H1 (cell line): ENCODE measurements around the gene ATE1. TPM values are rescaled to one million over a fixed set of nuclear protein-coding genes. Genes with fewer than 3 reads are reported as not detected.
"Not testable (repeated sequence)": the region's sequence is repeated elsewhere in the genome, so short reads cannot be mapped to it uniquely, and the experiment has no call there.

Source experiments
- CTCF ChIA-PET: fragments of 300-600 bp; sonication (Branson Sonifier 250); formaldehyde crosslinking; loops from one replicate; lab custom pipeline; 2021; ENCODE audit not compliant: partially characterized antibody; lab: Charles Lee
- POLR2A ChIA-PET: fragments of 300-600 bp; sonication (Branson Sonifier 250); formaldehyde crosslinking; loops from one replicate; lab custom pipeline; 2021; ENCODE audit warnings: inconsistent platforms; ENCODE audit not compliant: partially characterized antibody; lab: Charles Lee
- DNase-seq, 2 experiments: peaks; one replicate each; pipeline versions ENCODE4 v3.0.0 to v3.0.0-alpha.2; 2010 to 2022; ENCODE audit warnings: low spot score in 2 of 2, low read depth in 1 of 2, mixed read lengths in 1 of 2
- FAIRE-seq: peaks from 2 replicates; lab custom pipeline; 2011; peaks lifted over from hg19 to GRCh38; lab: Jason Lieb, UNC
- H2AFZ ChIP-seq: 2 replicates; pipeline ENCODE4 v1.8.1; 2012; ENCODE audit warnings: low read length, inconsistent platforms
- H2AK5ac ChIP-seq: 2 replicates; pipeline ENCODE4 v1.6.1; 2013; ENCODE audit warnings: low read depth, low read length
- H2BK120ac ChIP-seq: replicated peaks from 2 replicates; pipeline ENCODE3; 2013; ENCODE audit warnings: low read depth, low read length, inconsistent platforms
- H2BK12ac ChIP-seq: 2 replicates; pipeline ENCODE4 v1.6.1; 2013; ENCODE audit warnings: low read depth, low read length
- H2BK15ac ChIP-seq: 2 replicates; pipeline ENCODE4 v1.6.1; 2013; ENCODE audit warnings: low read length
- H2BK20ac ChIP-seq: 2 replicates; pipeline ENCODE4 v1.6.1; 2013; ENCODE audit warnings: low read length
- H2BK5ac ChIP-seq: 2 replicates; pipeline ENCODE4 v1.6.1; 2013; ENCODE audit warnings: low read depth, low read length
- H3K14ac ChIP-seq: 2 replicates; pipeline ENCODE4 v1.6.1; 2013; ENCODE audit warnings: inconsistent platforms; ENCODE audit not compliant: insufficient read length
- H3K18ac ChIP-seq: 2 replicates; pipeline ENCODE4 v1.6.1; 2013; ENCODE audit warnings: low read length; ENCODE audit errors: extremely low read depth
- H3K23ac ChIP-seq: 2 replicates; pipeline ENCODE4 v1.6.1; 2013; ENCODE audit warnings: inconsistent platforms; ENCODE audit not compliant: insufficient read length
- H3K23me2 ChIP-seq: 2 replicates; pipeline ENCODE4 v1.6.1; 2013; ENCODE audit warnings: low read depth, low read length
- H3K27ac ChIP-seq: 2 replicates; pipeline ENCODE4 v1.6.1; 2011; ENCODE audit warnings: low read depth, low read length, inconsistent platforms
- H3K27me3 ChIP-seq, 4 experiments: replicated peaks in 1 of 4; 1 replicate in 1 of 4; 2 replicates in 3 of 4; pipeline versions ENCODE4 v1.6.1 to v1.8.1; 2011 to 2013; ENCODE audit warnings: low read length in 3 of 4, mild to moderate bottlenecking in 3 of 4, inconsistent platforms in 2 of 4, mixed read lengths in 2 of 4, moderate library complexity in 1 of 4; ENCODE audit not compliant: control insufficient read depth in 3 of 4, insufficient read depth in 3 of 4; ENCODE audit errors: extremely low read depth in 1 of 4
- H3K36me3 ChIP-seq, 4 experiments: 2 replicates each; pipeline versions ENCODE4 v1.6.1 to v1.8.1; 2011 to 2013; ENCODE audit warnings: mild to moderate bottlenecking in 4 of 4, low read length in 3 of 4, moderate library complexity in 2 of 4, control low read depth in 1 of 4, inconsistent platforms in 1 of 4; ENCODE audit not compliant: insufficient read depth in 4 of 4, control insufficient read depth in 2 of 4
- H3K4ac ChIP-seq: replicated peaks from 2 replicates; pipeline ENCODE3; 2013; ENCODE audit warnings: low read length, low read depth, mixed read lengths, inconsistent platforms; ENCODE audit not compliant: insufficient read length
- H3K4me1 ChIP-seq, 4 experiments: replicated peaks in 1 of 4; 1 replicate in 1 of 4; 2 replicates in 3 of 4; pipeline versions ENCODE4 v1.6.1 to v1.8.1; 2011 to 2013; ENCODE audit warnings: low read length in 3 of 4, inconsistent platforms in 2 of 4, mixed read lengths in 1 of 4; ENCODE audit not compliant: insufficient read depth in 4 of 4, control insufficient read depth in 3 of 4
- H3K4me2 ChIP-seq, 2 experiments: 2 replicates each; pipeline versions ENCODE4 v1.6.1 to v1.8.1; 2011 to 2013; ENCODE audit warnings: low read depth in 2 of 2, low read length in 2 of 2, control low read depth in 1 of 2, inconsistent platforms in 1 of 2, mild to moderate bottlenecking in 1 of 2; ENCODE audit not compliant: insufficient read depth in 1 of 2
- H3K4me3 ChIP-seq, 4 experiments: fragments of 200-600, 300-600 bp in 1 of 4; sonication (generic), shearing (Covaris generic), sonication (Bioruptor Twin) in 1 of 4; 2 replicates each; pipeline versions ENCODE4 v1.5.1 to v1.8.1; 2011 to 2016; ENCODE audit warnings: low read length in 4 of 4, low read depth in 3 of 4, control low read depth in 2 of 4, inconsistent platforms in 2 of 4, mild to moderate bottlenecking in 2 of 4, mixed read lengths in 1 of 4, moderate library complexity in 1 of 4; ENCODE audit not compliant: insufficient read depth in 2 of 4; ENCODE audit errors: extremely low read depth in 1 of 4
- H3K56ac ChIP-seq: replicated peaks from 2 replicates; pipeline ENCODE3; 2013; ENCODE audit warnings: low read depth, mild to moderate bottlenecking, mixed read lengths, low read length, inconsistent platforms; ENCODE audit not compliant: insufficient read length
- H3K79me1 ChIP-seq: 2 replicates; pipeline ENCODE4 v1.6.1; 2013; ENCODE audit warnings: low read depth, low read length, control low read depth
- H3K79me2 ChIP-seq, 2 experiments: 2 replicates each; pipeline versions ENCODE4 v1.6.1 to v1.8.1; 2012 to 2013; ENCODE audit warnings: low read length in 2 of 2, mild to moderate bottlenecking in 2 of 2, inconsistent platforms in 1 of 2; ENCODE audit not compliant: insufficient read depth in 2 of 2, control insufficient read depth in 1 of 2
- H3K9ac ChIP-seq, 4 experiments: replicated peaks in 1 of 4; 1 replicate in 1 of 4; 2 replicates in 3 of 4; pipeline versions ENCODE4 v1.6.1 to v1.8.1; 2011 to 2013; ENCODE audit warnings: low read depth in 3 of 4, low read length in 3 of 4, control low read depth in 2 of 4, mild to moderate bottlenecking in 2 of 4, moderate library complexity in 2 of 4, inconsistent platforms in 1 of 4; ENCODE audit errors: extremely low read depth in 1 of 4
- H3K9me3 ChIP-seq, 2 experiments: 2 replicates each; pipeline versions ENCODE4 v1.6.1 to v1.8.1; 2012 to 2013; ENCODE audit warnings: mild to moderate bottlenecking in 2 of 2, moderate library complexity in 2 of 2, control low read depth in 1 of 2, inconsistent platforms in 1 of 2, low read depth in 1 of 2, low read length in 1 of 2, mixed read lengths in 1 of 2; ENCODE audit not compliant: insufficient read depth in 2 of 2
- H4K20me1 ChIP-seq, 2 experiments: replicated peaks in 1 of 2; 2 replicates each; pipeline versions ENCODE3 to v1.8.1; 2011 to 2013; ENCODE audit warnings: inconsistent platforms in 2 of 2, low read length in 2 of 2, mild to moderate bottlenecking in 1 of 2; ENCODE audit not compliant: insufficient read depth in 2 of 2, control insufficient read depth in 1 of 2
- H4K5ac ChIP-seq: 2 replicates; pipeline ENCODE4 v1.6.1; 2013; ENCODE audit warnings: low read length, low read depth, mixed read lengths, inconsistent platforms; ENCODE audit not compliant: insufficient read length
- H4K8ac ChIP-seq: 2 replicates; pipeline ENCODE4 v1.8.0; 2013; ENCODE audit warnings: mild to moderate bottlenecking, moderate library complexity, low read length, inconsistent platforms; ENCODE audit not compliant: insufficient read depth; ENCODE audit errors: extremely low read depth
- H4K91ac ChIP-seq: replicated peaks from 2 replicates; pipeline ENCODE3; 2013; ENCODE audit warnings: low read length, mixed read lengths, inconsistent platforms; ENCODE audit not compliant: insufficient read length
- WGBS, 2 experiments: shearing (Covaris generic) in 1 of 2; methylation state at CpG; one replicate each; pipeline versions ENCODE4 v1.1.6 to v1.1.7; 2013 to 2015; ENCODE audit warnings: low lambda C conversion rate in 2 of 2, mixed read lengths in 2 of 2, inconsistent platforms in 1 of 2, low coverage in 1 of 2, missing lambda C conversion rate in 1 of 2; ENCODE audit not compliant: insufficient replicate concordance in 2 of 2, insufficient coverage in 1 of 2, insufficient read length in 1 of 2; ENCODE audit errors: extremely low coverage in 1 of 2, missing lambda C conversion rate in 1 of 2; 5-methylcytosine and 5-hydroxymethylcytosine counted together
- polyA plus RNA-seq, 7 experiments: library from polyadenylated mRNA; depleted of rRNA in 3 of 7; stranded (reverse) in 5 of 7; unstranded in 2 of 7; fragments of >200 nt in 5 of 7; fragments of 200-250 nt in 2 of 7; gene quantifications; 1 replicate in 5 of 7; 2 replicates in 1 of 7; 4 replicates in 1 of 7; pipeline versions ENCODE4 v1.2.1 to v1.2.3, GENCODE V29; 2011 to 2013; ENCODE audit warnings: missing spikeins in 2 of 7, mixed read lengths in 2 of 7
- total RNA-seq: library from RNA; stranded (reverse); fragmentation: NEBNext Ultra II Directional; extraction: Animal tissue kit (Norgen Biotek cat#: 25700); gene quantifications from 2 replicates; pipeline ENCODE4 v1.2.1, GENCODE V29; 2021

Gene ATE1
- total and polyA plus RNA-seq, 2 of the 8 experiments (the other 6 are each of a cell fraction or from before 2014, with no cell fraction given), result 8.8 to 26.9 TPM

DNA sequence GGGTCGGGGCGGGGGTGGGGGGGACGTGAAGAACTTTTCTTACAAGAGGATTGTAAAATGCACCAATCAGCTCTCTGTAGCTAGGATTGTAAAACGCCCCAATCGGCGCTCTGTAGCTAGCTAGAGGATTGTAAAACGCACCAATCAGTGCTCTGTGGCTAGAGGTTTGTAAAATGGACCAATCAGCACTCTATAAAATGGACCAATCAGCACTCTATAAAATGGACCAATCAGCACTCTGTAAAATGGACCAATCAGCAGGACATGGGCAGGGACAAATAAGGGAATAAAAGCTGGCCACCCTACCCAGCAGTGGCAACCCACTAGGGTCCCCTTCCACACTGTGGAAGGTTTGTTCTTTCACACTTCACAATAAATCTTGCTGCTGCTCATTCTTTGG, 9.0 kb downstream of the ATE1 start:
- not testable (repeated sequence) for H3K56ac ChIP-seq, H2AK5ac ChIP-seq, DNase-seq, H3K23ac ChIP-seq, H3K4me2 ChIP-seq, H3K9ac ChIP-seq, H4K5ac ChIP-seq, H3K79me1 ChIP-seq, H2BK20ac ChIP-seq, H2AFZ ChIP-seq, H4K8ac ChIP-seq, H4K91ac ChIP-seq, H2BK12ac ChIP-seq, H3K9me3 ChIP-seq, H3K23me2 ChIP-seq, H4K20me1 ChIP-seq, H3K4me3 ChIP-seq, H3K4ac ChIP-seq, H2BK120ac ChIP-seq, H3K27me3 ChIP-seq, H2BK5ac ChIP-seq, H3K4me1 ChIP-seq, H3K27ac ChIP-seq, H3K14ac ChIP-seq, FAIRE-seq, H3K18ac ChIP-seq, H2BK15ac ChIP-seq
- Histone ChIP-seq H3K79me2 (peaks cover 0 to 18% of the 10 kb centered on the region in 2 experiments; a peak in 2 of 4 replicates), H3K36me3 (peaks cover 3 to 32% (median 10%) of the 10 kb centered on the region in 4 experiments)
- ChIA-PET POLR2A (interaction anchor here (5.0 kb wide), 1 partner anchor 9 kb away, joined by 25 read pairs; the partner anchor contains the start of gene ATE1), CTCF (interaction anchor here (0.6 kb wide), 1 partner anchor 10 kb away, joined by 3 read pairs; no protein-coding TSS in a partner anchor)
- 97% methylated on average over 7 of the region's 7 CpGs; no CpG with 5 or more reads in 1 of the 2 experiments for WGBS, 2 experiments
